ENCODE data around the gene PLXNA2. TPM values are rescaled to one million over a fixed set of nuclear protein-coding genes. Genes with fewer than 3 reads are reported as not detected.

Gene PLXNA2
- total and polyA plus RNA-seq, 2 of the 13 experiments (the other 11 are each of a cell fraction or from before 2014, with no cell fraction given): 1.1 to 2.1 TPM

- in situ Hi-C loops (cut with HindIII; ENCODE audit: extremely low pct_ligation_motif_present, low pct_unique_long_range_greater_than_20kb) (no loop called here), intact Hi-C loops (cut with micrococcal nuclease; ENCODE audit: unreplicated experiment) (no loop called here)
- ChIA-PET CTCF (ENCODE audit: low intra/inter-chr PET ratio, low total read pairs) (no interaction called here), POLR2A (no interaction called here)
- no peak overlapping the region for H3K27ac ChIP-seq (ENCODE audit: extremely low read length, insufficient read depth, low read length)
- H3K27me3 ChIP-seq (ENCODE audit: control insufficient read depth in 1 of 2, insufficient read depth in 2 of 2, low read length in 2 of 2): no peaks in the 10 kb centered on the region
- no TSS peak for BruUV-seq (replicated peaks)
- TF ChIP-seq ZSCAN22 (CRISPR knock-in tag; IDR thresholded peaks at IDR 0.05) (no peak), KLF6 (CRISPR knock-in tag; IDR thresholded peaks at IDR 0.05) (no peak), SRSF1 (optimal IDR thresholded peaks at IDR 0.05; ENCODE audit: low read depth, low read length) (no peak), ZNF343 (CRISPR knock-in tag; IDR thresholded peaks at IDR 0.05) (no peak), KAT8 (CRISPR knock-in tag; IDR thresholded peaks at IDR 0.05) (no peak), ZFP62 (CRISPR knock-in tag; IDR thresholded peaks at IDR 0.05) (no peak), NFE2 (CRISPR knock-in tag; IDR thresholded peaks at IDR 0.05) (no peak), ZNF709 (CRISPR knock-in tag; IDR thresholded peaks at IDR 0.05) (no peak), GABPB1 (CRISPR knock-in tag; IDR thresholded peaks at IDR 0.05) (no peak), ZNF558 (CRISPR knock-in tag; IDR thresholded peaks at IDR 0.05; ENCODE audit: borderline replicate concordance) (no peak), AGO2 (optimal IDR thresholded peaks at IDR 0.05; ENCODE audit: low read depth, low read length) (no peak), MLX (CRISPR knock-in tag; IDR thresholded peaks at IDR 0.05) (no peak), CHD2 (IDR thresholded peaks at IDR 0.05; ENCODE audit: low read depth, low read length) (no peak)
- no peaks in the 10 kb centered on the region for H4K20me1 ChIP-seq (ENCODE audit: insufficient read depth, low read length)
- peaks cover 0 to 5% of the 10 kb centered on the region in 2 experiments; a peak in 2 of 5 replicates for H3K36me3 ChIP-seq (replicated peaks in 1 of 2; ENCODE audit: control insufficient read depth in 1 of 2, insufficient read depth in 2 of 2, low read length in 2 of 2)
- no peak overlapping the region for H3K4me2 ChIP-seq (ENCODE audit: low read depth, low read length)
- WGBS (ENCODE audit: low lambda C conversion rate): 58% methylated on average over 7 of the region's 8 CpGs
- FAIRE-seq (no peak), DNase-seq (ENCODE audit: low spot score) (no peak), ATAC-seq (no peak)
- no peaks in the 10 kb centered on the region for H3K9me3 ChIP-seq (ENCODE audit: low read length)
- no peak overlapping the region for H3K4me3 ChIP-seq (replicated peaks in 1 of 3; ENCODE audit: insufficient read depth in 1 of 3, low read depth in 2 of 3, low read length in 3 of 3)
- H2AFZ ChIP-seq (ENCODE audit: low read length): no peak overlapping the region
- H3K4me1 ChIP-seq (ENCODE audit: insufficient read depth, low read length): peaks cover 12% of the 10 kb centered on the region
- H3K9ac ChIP-seq (ENCODE audit: insufficient read depth, low read depth, low read length): no peak overlapping the region
- no peaks in the 10 kb centered on the region for H3K79me2 ChIP-seq (ENCODE audit: insufficient read depth, low read length)
These were observed 32.0 kb downstream of the PLXNA2 start for GRCh38 chr1:208211921-208212843.

All from HepG2 (cell line).